22Rv1 (cell line): ENCODE results near the gene BLID.

Experiments
- H3K27ac ChIP-seq: fragments of 450-650 bp; 2 replicates; pipeline ENCODE4 v1.5.1; 2017
- ZFX ChIP-seq: fragments of 450-650 bp; IDR thresholded peaks from 2 replicates; pipeline ENCODE4 v1.6.1; 2017; ENCODE audit warnings: antibody characterized with exemption, borderline replicate concordance
- TF ChIP-seq, protein P1 (sequence below): fragments of 450-650 bp; IDR thresholded peaks from 2 replicates; pipeline ENCODE4 v1.5.1; 2017; ENCODE audit warnings: mild to moderate bottlenecking

Gene BLID

DNA sequence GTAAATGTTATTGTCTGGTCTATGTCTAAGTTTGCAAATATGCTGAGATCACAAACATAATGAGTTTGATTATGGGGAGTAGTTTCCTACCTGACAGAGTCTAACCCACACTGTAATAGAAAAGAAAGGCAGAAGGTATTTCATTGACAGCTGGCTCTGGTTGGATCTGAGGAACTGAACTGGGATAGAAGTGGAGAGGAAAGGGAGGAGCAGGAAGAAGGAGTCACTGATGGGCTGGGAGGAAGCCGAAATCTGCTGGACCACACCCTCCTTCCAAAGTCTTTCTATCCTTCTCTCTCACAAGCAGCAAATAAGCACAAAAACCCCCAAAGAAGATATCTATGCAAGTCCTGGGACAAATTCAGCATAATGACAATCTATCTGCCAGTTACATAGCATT, 11.7 kb downstream of the BLID start:
- H3K27ac ChIP-seq = no peak overlapping the region
- no peak for TF ChIP-seq ZFX
- TF ChIP-seq, protein P1, sequence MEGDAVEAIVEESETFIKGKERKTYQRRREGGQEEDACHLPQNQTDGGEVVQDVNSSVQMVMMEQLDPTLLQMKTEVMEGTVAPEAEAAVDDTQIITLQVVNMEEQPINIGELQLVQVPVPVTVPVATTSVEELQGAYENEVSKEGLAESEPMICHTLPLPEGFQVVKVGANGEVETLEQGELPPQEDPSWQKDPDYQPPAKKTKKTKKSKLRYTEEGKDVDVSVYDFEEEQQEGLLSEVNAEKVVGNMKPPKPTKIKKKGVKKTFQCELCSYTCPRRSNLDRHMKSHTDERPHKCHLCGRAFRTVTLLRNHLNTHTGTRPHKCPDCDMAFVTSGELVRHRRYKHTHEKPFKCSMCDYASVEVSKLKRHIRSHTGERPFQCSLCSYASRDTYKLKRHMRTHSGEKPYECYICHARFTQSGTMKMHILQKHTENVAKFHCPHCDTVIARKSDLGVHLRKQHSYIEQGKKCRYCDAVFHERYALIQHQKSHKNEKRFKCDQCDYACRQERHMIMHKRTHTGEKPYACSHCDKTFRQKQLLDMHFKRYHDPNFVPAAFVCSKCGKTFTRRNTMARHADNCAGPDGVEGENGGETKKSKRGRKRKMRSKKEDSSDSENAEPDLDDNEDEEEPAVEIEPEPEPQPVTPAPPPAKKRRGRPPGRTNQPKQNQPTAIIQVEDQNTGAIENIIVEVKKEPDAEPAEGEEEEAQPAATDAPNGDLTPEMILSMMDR = no peak

DNA sequence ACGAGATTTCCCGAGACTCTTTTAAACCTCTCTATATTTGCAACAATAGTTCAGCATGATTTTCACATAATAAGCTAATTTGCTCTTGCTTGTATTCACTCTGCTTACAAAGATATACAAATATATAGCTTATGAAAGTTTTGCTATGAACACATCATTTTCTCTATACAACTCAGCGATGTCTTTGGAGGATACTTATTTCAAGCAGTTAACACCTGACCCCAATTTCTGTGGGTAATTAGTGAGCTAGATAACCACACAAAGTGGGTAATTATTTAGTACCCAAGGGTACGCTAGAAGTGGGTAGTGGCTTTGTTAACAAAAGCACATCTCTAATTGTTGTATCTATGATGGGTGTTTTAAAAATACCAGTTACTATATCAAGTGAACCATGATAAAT, 12.3 kb downstream of the BLID start:
- TF ChIP-seq, protein P1 = no peak
- TF ChIP-seq ZFX = no peak
- H3K27ac ChIP-seq = no peak overlapping the region

DNA sequence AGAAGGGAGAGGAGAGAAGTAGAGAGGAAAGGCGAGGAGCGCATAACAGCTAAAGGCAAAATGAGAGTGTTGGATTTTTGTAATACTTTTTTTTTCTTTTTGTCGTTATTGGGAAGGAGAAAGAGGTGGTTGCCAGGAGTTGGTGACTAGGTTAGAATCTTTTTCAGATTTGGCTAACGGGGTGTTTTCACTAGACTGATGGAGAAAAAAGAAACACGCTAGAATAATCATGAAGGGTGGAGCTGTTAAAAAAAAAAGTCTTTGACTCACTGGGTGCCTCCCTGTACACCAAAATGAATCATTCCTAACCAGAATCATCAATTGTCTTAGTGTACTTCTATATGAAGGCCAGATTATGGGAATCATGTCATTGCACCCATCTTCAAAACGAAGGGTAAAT, 12.7 kb downstream of the BLID start:
- no peak overlapping the region for H3K27ac ChIP-seq
- TF ChIP-seq, protein P1 = no peak
- no peak for TF ChIP-seq ZFX

DNA sequence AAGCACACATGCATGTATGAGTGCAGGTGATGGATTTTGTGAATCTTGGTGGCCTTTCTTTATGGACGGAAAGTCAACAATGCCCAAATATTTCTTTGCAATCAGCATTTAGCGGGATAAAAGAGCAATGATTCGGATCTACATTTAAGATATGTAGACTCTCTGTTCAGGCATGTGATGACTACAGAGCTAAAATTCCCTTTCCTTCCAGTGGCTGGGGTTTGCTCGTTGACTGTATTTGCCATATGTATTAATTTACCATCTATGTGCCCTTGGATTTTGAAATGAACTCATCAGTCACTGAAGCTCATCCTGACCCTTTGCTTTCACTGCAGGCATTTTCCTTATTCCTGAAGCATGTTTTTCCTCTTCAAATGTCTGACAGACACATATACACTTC, 13.6 kb downstream of the BLID start:
- TF ChIP-seq ZFX = no peak
- TF ChIP-seq, protein P1 = no peak
- H3K27ac ChIP-seq = no peak overlapping the region

DNA sequence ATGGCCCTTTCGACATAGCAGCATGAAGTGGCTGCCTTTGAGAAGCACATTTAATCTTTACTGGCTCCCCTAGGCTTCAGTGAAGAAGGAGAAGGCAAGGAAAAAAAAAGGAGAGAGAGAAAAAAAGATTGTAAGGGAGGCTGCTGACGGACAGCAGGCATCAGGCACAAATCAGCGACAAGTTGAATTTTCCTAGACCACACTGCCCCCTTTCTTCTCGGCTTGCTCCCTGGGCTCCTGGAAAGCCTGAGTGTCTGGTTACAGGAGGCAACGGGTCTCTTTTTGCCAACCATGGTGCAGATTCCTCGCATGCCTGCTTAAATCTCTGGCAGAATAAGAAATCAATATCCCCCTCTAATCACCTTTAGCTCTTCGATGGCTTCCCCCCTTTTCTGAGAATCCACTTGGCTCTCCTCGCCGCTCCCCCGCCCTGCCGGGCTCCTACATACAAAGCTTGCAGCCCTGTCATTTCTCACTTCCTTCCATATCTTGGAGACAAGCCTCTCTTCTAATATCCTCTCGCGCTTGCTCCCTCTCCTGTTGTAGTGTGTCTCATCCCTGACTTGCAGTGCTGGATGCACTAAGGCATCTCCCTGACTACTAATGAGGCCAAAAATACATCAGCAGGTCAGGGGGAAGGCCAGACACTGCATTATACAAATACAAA, 14.3 kb downstream of the BLID start:
- no peak overlapping the region for H3K27ac ChIP-seq
- TF ChIP-seq, protein P1 = no peak
- no peak for TF ChIP-seq ZFX

DNA sequence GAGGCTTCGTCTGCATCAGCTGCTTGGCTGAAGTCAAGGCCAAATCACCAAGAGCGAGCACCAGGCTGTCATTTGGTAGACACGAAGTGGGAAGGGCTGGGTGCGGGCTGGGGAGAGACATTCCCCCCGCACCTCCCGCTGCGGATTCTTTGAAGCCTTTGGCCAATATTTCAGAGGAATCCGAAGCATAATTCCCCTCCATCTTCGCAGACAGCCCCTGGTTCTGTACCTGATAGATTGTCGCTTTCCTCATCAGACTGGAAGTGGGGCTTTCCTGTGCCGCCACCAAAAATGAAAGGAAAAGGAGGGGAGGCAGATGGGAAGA, 15.3 kb downstream of the BLID start:
- TF ChIP-seq, protein P1 = no peak
- TF ChIP-seq ZFX = no peak
- no peak overlapping the region for H3K27ac ChIP-seq

DNA sequence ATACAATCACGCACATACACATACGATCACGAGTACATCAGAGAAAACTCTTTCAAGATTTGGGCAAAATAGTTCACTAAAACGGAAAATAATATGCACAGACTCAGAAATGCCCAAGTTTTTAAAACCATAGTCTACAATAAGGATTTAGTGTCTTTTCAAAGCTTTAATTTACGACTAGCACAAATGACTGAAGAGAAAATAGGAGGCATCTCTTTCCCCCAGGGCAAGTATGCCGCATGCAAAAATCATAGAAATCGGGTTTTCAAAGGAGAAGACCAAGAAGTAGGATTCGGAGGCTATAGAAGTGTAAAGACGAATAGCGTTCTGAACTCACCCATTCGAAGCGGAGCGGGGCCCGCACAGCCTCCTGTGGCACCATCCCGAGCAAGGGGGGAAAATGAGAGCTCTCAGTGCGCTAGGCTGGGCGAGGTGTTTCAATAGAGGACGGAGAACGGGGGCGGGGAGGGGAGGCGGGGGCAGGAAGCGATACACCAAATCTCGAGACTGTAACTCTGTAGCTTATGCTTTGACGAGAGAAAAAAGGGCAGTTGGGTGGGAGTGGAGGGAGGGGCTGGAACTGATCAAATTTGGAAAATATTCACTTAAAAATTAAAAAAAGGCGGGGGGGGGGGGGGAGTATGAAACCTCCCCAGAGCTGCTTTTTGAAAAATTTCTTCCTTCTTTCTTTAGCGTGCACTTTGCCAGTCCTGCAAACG, 15.8 kb downstream of the BLID start:
- TF ChIP-seq, protein P1 = no peak
- no peak for TF ChIP-seq ZFX
- H3K27ac ChIP-seq = no peak overlapping the region
